KMS-11 (cell line): ENCODE measurements around the gene STEAP3.

ENCODE experiments used
- H2AFZ ChIP-seq: fragments of 200-600 bp; sonication (generic); 2 replicates; pipeline ENCODE4 v1.6.1; 2016; ENCODE audit warnings: antibody characterized with exemption, mixed run types, low read depth
- H3K27ac ChIP-seq: fragments of 200-600 bp; sonication (generic); 2 replicates; pipeline ENCODE4 v1.6.1; 2016; ENCODE audit warnings: mild to moderate bottlenecking, mixed run types
- H3K27me3 ChIP-seq: fragments of 200-600 bp; sonication (generic); 2 replicates; pipeline ENCODE4 v1.6.1; 2017; ENCODE audit warnings: mild to moderate bottlenecking, low read depth, mixed run types, moderate library complexity; ENCODE audit not compliant: insufficient read depth
- H3K36me3 ChIP-seq: fragments of 200-600 bp; sonication (generic); 2 replicates; pipeline ENCODE4 v1.6.1; 2017; ENCODE audit warnings: mild to moderate bottlenecking, mixed run types; ENCODE audit not compliant: insufficient read depth
- H3K4me1 ChIP-seq: fragments of 200-600 bp; sonication (generic); 2 replicates; pipeline ENCODE4 v1.6.1; 2016; ENCODE audit warnings: mild to moderate bottlenecking, low read depth, mixed run types; ENCODE audit not compliant: poor library complexity, severe bottlenecking
- H3K4me2 ChIP-seq: fragments of 200-600 bp; sonication (generic); 2 replicates; pipeline ENCODE4 v1.7.0; 2016; ENCODE audit warnings: mild to moderate bottlenecking, mixed run types
- H3K4me3 ChIP-seq: fragments of 200-600 bp; sonication (generic); IDR thresholded peaks from 2 replicates; pipeline ENCODE4 v1.6.1; 2017; ENCODE audit warnings: low read depth, low read length, mixed read lengths; ENCODE audit not compliant: insufficient read depth
- H3K79me2 ChIP-seq: fragments of 200-600 bp; sonication (generic); 2 replicates; pipeline ENCODE4 v1.6.1; 2016; ENCODE audit warnings: low read depth, mixed run types; ENCODE audit not compliant: insufficient read depth
- H3K9ac ChIP-seq: fragments of 200-600 bp; sonication (generic); 2 replicates; pipeline ENCODE4 v1.6.1; 2016; ENCODE audit warnings: mild to moderate bottlenecking, mixed run types
- H4K20me1 ChIP-seq: fragments of 200-600 bp; sonication (generic); 2 replicates; pipeline ENCODE4 v1.6.1; 2016; ENCODE audit warnings: mild to moderate bottlenecking, mixed run types; ENCODE audit not compliant: insufficient read depth
- TF ChIP-seq, protein P1 (sequence below): fragments of 200-600 bp; sonication (generic); conservative IDR thresholded peaks from 2 replicates; pipeline ENCODE4 v1.6.1; 2017; ENCODE audit warnings: low read depth, mild to moderate bottlenecking, antibody characterized with exemption, low read length, moderate library complexity, mixed read lengths

STEAP3 gene

DNA sequence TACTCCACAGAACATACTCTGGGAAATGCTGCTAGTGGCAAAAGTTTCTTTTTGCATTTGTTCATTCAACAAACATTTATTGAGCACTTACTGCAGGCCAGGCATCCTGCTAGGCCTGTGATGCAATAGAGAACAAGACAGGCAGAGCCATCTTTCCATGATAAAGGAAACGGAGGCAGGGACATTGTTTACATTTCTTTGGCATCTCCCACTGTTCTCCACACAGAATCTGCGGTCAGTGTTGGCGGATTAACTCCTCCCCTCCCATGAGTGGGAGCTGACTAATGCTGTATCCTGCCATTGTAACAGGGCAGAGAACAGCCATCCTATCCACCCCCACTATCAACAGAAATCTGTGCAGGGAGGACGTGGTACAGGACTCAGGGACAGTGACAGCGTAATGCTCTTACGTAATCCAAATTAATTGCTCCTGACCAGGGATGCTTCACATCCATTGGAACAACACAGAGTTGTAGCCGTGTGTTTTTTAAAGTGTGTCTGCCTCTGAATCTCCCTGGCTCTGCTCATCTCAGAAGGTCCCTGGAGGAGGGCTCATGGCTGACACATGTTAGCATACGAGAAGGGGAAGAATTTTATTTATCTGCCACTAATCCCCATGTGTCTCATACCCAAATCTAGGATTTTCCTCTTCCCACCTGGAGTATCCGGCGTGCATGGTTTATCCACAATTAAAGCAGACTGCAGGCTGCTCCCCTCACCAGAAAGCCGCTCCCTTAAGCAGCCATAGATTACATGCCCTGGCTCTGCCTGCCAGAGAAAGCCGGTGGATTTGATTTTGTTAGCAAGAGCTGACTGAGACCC lies 32.3 kb downstream of the STEAP3 start:
- H3K4me1 ChIP-seq, result no peaks in the 10 kb centered on the region
- H3K9ac ChIP-seq, result no peak overlapping the region
- no peaks in the 10 kb centered on the region for H3K79me2 ChIP-seq
- no peak overlapping the region for H3K27ac ChIP-seq
- H3K27me3 ChIP-seq, result no peaks in the 10 kb centered on the region
- TF ChIP-seq, protein P1, sequence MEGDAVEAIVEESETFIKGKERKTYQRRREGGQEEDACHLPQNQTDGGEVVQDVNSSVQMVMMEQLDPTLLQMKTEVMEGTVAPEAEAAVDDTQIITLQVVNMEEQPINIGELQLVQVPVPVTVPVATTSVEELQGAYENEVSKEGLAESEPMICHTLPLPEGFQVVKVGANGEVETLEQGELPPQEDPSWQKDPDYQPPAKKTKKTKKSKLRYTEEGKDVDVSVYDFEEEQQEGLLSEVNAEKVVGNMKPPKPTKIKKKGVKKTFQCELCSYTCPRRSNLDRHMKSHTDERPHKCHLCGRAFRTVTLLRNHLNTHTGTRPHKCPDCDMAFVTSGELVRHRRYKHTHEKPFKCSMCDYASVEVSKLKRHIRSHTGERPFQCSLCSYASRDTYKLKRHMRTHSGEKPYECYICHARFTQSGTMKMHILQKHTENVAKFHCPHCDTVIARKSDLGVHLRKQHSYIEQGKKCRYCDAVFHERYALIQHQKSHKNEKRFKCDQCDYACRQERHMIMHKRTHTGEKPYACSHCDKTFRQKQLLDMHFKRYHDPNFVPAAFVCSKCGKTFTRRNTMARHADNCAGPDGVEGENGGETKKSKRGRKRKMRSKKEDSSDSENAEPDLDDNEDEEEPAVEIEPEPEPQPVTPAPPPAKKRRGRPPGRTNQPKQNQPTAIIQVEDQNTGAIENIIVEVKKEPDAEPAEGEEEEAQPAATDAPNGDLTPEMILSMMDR, result no peak
- H4K20me1 ChIP-seq, result no peaks in the 10 kb centered on the region
- no peak overlapping the region for H3K4me3 ChIP-seq
- no peaks in the 10 kb centered on the region for H3K36me3 ChIP-seq
- H3K4me2 ChIP-seq, result no peak overlapping the region
- H2AFZ ChIP-seq, result no peak overlapping the region

DNA sequence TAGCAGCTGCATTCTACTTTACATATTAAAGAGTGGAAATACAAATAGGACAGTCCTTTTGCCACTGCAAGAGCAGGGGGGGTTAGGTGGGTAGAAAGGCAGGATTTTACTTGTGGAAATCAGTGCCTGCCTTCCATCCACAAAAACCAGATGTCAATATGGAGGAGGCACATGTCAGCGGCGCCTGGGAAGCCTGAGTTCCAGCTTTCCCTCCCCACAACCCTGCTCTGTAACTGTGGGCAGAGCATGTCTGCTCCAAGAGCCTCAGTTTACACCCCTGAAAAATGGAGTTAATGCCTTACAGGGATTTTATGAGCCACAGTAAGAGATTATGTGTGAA lies 32.9 kb downstream of the STEAP3 start:
- no peaks in the 10 kb centered on the region for H3K79me2 ChIP-seq
- no peak overlapping the region for H3K9ac ChIP-seq
- no peak overlapping the region for H3K4me2 ChIP-seq
- no peak overlapping the region for H3K27ac ChIP-seq
- H3K4me3 ChIP-seq, result no peak overlapping the region
- H3K27me3 ChIP-seq, result no peaks in the 10 kb centered on the region
- no peak overlapping the region for H2AFZ ChIP-seq
- H3K36me3 ChIP-seq, result no peaks in the 10 kb centered on the region
- no peaks in the 10 kb centered on the region for H3K4me1 ChIP-seq
- H4K20me1 ChIP-seq, result no peaks in the 10 kb centered on the region
- TF ChIP-seq, protein P1, result no peak

DNA sequence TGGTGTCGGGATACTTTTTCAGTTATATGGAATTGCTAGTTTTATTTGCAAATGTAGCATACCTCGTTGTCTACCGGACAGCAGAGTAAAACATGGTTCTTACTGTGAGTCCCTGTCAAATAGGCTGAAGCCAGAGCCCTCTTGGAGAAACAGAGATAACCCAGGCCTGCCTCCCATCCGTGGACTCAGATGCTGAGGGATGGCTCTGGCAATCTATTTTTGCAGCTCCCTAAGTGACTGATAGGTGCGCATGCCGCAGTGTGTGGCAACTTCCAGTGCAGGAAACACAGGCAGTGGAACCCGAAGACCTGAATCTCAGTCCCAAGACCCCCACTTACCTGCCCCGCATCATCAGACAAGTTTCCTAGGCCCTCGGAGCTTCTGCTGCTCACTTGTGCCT lies 33.6 kb downstream of the STEAP3 start:
- Histone ChIP-seq H3K4me1 (no peaks in the 10 kb centered on the region), H3K9ac (no peak overlapping the region), H4K20me1 (no peaks in the 10 kb centered on the region), H3K4me2 (no peak overlapping the region), H3K27me3 (no peaks in the 10 kb centered on the region), H2AFZ (no peak overlapping the region), H3K79me2 (no peaks in the 10 kb centered on the region), H3K4me3 (no peak overlapping the region), H3K36me3 (no peaks in the 10 kb centered on the region), H3K27ac (no peak overlapping the region)
- TF ChIP-seq, protein P1, result no peak

DNA sequence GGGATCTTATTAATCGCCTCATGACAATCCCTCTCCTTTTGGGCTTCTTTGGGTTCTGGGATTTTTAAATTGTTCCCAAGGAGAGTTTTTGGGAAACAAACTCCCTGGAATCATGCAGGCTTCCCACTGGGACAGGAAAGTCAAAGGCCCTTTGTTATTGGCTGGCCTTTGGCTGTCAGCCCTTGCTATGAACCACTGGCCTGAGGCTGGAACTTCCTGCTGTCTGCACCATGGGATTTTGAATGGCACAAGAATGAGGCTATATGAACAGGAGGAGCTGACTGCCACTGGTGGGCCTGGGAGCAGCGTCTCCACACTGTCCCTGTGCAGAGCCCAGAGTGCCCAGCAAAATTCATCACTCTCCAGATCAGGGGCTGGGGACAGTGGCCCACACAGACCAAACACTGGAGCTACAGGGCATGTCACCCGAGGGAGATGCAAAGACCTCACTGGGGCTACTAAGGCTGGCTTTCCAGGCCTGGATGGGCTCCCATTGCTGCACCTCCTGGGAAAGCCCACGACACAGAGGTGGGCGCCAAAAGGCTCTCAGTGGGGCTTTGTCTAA lies 35.7 kb downstream of the STEAP3 start:
- no peaks in the 10 kb centered on the region for H4K20me1 ChIP-seq
- no peak overlapping the region for H3K4me2 ChIP-seq
- no peaks in the 10 kb centered on the region for H3K4me1 ChIP-seq
- no peak overlapping the region for H2AFZ ChIP-seq
- H3K36me3 ChIP-seq, result no peaks in the 10 kb centered on the region
- TF ChIP-seq, protein P1, result no peak
- no peak overlapping the region for H3K27ac ChIP-seq
- no peak overlapping the region for H3K4me3 ChIP-seq
- H3K9ac ChIP-seq, result no peak overlapping the region
- H3K79me2 ChIP-seq, result no peaks in the 10 kb centered on the region
- H3K27me3 ChIP-seq, result no peaks in the 10 kb centered on the region
